Stimulated activated CD4-positive, alpha-beta T cell treated with anti-CD3 and anti-CD28 coated beads, Interleukin-4, amount 100 ng/mL, for 48 hours (primary cell): Measurements from ENCODE around the gene C16orf86.

Source experiments
- DNase-seq, 2 donors: peaks; one replicate each; pipeline ENCODE4 v3.0.0-alpha.2; 2020; ENCODE audit warnings: low read depth in 2 of 2

Gene C16orf86, protein sequence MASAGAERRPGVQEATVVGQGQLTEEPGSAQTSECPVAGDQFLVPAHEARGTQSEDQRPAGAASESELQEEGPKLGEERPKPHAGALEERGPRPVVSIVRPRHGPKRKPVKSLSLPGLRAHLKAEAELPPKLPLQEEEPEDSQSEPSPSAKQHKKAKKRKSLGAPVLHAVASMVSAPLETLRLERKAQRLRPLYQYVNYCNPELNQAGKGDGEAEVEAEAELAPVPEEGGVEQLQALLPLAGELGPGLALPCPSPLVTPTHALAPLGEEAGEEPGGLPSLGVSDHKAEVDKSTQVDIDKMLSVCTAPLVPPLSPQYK

GRCh38 chr16:67666559-67667452 lies at the start of gene C16orf86, which contains the start of gene ENKD1:
Gene C16orf86 (plus strand): TSS chr16:67666814. CDS start chr16:67666971, 157 bp downstream.
Gene ENKD1 (minus strand): TSS chr16:67666750. CDS start chr16:67666442, 308 bp downstream.
- peak; percentile 69 to 76 for DNase-seq

DNA sequence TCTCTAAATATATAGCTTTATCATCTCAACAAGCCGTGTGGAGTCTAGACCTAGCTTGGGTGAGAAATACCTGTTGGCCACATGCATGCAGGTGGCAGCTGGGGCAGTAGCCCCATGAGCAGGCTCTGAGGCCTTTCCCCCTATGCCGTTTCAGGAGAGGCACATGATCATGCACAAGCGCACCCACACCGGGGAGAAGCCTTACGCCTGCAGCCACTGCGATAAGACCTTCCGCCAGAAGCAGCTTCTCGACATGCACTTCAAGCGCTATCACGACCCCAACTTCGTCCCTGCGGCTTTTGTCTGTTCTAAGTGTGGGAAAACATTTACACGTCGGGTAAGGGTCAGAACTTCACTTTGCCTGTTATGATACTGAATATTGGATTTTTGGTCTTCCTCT lies 38.4 kb upstream of the C16orf86 start:
- DNase-seq: no peak

GRCh38 chr16:67632415-67633172 lies 34.0 kb upstream of the C16orf86 start:
- DNase-seq: no peak

GRCh38 chr16:67636713-67637112 lies 29.9 kb upstream of the C16orf86 start:
- no peak for DNase-seq

DNA sequence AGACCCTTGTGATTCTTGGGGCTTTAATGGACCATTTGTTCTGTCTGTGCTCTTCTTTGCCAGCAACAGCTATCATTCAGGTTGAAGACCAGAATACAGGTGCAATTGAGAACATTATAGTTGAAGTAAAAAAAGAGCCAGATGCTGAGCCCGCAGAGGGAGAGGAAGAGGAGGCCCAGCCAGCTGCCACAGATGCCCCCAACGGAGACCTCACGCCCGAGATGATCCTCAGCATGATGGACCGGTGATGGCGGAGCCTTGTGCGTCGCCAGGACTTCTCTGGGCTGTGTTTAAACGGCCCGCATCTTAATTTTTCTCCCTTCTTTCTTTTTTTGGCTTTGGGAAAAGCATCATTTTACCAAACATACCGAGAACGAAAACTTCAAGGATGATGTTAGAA lies 29.0 kb upstream of the C16orf86 start:
- no peak for DNase-seq

DNA sequence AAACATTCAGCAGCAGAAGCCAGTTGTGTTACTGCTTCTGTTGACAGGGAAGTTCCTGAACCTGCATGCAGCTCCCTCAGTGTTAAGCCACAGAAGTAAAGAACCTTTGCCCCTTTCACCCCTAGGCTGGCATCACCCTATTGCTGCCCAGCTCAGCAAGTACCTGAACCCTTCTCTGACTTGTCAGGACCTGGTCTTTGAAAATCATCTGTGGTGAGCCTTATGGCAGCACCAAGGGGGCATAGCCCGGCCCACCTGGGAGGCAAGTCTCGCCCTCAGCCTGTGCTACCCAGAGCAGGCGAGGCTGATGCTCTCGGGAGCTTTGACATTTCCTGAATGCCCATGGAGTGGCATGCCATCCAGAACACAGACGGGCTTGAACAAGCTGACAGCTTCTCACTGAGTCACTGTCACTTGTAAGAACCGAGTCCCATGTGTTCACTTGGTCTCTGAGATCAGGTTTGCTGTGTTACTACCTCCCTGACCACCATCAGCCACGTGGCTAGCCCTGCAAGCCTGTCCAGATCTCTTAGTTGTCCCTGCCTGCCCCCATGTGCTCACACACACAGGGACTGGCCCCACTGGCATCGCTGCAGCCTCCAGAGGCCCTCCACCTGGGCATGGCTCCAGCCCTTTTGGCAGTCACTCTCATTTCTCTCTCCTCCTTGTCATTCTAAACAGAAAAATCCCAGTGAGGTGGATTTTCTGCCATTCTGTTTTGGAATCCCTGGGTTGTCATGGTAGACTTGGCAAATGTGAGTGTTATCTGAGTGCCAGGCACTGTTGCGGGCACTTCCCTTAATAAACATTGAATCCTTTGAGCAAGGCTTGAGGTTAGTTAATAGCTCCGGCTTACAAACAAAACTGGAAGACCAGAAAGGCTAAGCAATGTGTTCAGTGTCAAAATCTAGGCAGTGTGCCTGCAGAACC lies 24.6 kb upstream of the C16orf86 start:
- no peak for DNase-seq

DNA sequence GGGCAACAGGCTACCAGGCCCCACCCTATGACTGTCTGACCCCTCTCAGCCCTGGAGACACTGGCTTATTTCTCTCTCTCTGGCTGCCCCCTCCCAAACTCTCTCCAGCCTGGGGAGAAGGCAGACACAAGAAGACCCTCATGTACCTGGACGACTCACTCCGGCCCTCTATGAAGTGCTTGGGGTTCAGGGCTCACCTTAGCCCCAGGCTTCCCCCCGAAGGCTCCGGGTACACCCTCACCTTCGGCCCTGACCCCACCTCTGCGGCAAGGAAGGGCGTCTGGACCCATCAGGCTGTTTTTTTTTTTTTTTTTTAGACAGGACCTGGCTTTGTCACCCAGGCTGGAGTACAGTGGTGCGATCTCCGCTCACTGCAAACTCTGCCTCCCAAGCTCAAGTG lies 22.6 kb upstream of the C16orf86 start:
- no peak for DNase-seq

GRCh38 chr16:67645397-67646121 lies 21.1 kb upstream of the C16orf86 start:
- no peak for DNase-seq

DNA sequence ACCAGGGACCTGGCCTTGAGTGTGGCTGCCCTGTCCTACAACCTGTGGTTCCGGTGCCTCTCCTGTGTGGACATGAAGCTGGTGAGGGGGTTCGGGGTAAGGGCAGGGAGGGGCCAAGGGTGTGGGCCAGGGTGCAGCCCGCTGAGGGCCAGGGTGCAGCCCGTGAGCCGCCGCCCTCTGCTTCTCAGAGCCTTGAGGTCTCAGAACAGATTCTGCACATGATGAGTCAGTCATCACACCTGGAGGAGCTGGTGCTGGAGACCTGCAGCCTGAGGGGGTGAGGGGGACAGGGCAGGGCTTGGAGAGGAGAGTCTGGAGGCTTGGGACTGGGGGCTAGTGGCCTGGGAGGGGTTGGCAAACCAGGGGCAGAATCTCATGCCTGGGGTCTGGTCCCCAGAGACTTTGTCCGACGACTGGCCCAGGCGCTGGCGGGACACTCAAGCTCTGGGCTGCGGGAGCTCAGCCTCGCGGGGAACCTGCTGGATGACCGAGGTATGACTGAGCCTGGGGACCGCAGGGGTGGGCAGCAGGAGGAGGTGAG lies 19.4 kb upstream of the C16orf86 start:
- no peak for DNase-seq

DNA sequence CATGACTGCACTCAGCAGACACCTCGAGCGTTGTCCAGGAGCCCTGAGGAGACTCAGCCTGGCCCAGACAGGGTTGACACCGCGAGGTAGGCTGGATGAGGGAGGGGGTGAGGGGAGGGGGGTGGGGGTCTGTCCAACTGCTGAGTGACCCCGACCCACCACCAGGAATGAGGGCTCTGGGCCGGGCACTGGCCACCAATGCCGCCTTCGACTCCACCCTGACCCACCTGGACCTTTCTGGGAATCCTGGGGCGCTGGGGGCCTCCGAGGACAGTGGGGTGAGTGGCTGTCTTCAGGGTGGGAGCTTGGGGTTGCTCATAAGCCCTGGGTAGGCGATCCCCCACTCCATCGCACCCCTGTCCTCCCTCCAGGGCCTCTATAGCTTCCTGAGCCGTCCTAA lies 18.9 kb upstream of the C16orf86 start:
- no peak for DNase-seq

DNA sequence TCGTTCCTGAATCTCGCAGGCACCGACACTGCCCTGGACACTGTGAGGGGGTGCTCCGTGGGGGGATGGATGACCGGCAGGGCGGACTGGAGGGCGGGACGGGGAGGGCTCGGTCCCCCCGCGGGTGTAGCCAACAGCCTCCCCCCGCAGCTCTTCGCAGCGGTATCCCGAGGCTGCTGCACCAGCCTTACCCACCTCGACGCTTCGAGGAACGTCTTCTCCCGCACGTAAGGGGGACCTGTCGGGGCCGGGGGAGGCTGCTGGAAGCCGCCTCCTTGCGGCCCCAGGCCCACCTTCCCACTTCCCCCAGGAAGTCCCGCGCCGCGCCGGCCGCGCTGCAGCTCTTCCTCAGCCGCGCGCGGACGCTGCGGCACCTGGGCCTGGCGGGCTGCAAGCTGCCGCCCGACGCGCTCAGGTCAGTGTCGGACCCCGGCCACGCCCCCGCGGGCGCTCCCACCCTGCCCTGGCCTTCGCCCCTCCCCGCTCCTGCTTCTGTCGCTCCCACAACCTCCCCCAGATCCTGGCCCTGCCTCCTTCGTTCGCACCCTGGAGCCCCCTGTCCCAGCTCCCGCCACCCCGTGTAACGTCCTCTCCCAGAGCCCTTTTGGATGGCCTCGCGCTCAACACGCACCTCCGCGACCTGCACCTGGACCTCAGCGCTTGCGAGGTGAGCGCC lies 18.4 kb upstream of the C16orf86 start:
- no peak for DNase-seq

DNA sequence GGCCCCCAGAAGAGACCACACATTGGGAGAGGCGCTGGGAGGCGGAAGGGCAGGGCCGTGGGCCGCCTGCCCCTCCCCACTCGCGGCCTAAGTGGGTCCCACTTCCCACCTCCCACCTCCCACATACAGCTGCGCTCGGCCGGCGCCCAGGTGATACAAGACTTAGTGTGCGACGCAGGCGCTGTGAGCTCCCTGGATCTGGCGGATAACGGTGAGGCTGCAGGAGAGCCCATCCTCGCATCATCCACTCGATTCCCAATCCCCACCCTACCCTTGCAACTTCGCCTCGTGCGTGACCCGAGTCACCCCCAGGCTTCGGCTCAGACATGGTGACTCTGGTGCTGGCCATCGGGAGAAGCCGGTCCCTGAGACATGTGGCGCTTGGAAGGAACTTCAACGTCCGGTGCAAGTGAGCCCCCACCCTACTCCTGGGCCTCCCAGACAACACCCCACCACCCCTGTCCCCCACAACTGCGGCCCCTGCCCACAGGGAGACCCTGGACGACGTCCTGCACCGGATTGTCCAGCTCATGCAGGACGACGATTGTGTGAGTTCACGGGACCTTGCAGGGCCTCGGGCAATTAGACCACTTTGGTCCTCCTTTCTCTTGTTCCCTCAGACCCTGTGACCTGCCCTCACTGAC lies 17.7 kb upstream of the C16orf86 start:
- no peak for DNase-seq

DNA sequence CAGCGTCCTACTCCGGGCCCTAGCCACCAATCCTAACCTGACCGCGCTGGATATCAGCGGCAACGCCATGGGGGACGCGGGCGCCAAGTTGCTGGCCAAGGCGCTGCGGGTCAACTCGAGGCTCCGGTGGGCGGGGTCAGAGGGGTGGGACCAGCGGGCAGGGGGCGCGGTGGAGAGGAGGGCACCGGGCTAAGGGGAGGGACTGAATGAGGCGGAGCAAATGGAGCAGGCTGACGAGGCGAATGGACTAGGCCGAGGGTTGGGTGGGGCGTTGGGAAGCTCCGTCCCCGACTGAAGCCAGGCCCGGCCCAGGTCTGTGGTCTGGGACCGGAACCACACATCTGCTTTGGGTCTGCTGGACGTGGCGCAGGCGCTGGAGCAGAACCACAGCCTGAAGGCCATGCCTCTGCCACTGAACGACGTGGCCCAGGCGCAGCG lies 17.1 kb upstream of the C16orf86 start:
- DNase-seq: no peak

DNA sequence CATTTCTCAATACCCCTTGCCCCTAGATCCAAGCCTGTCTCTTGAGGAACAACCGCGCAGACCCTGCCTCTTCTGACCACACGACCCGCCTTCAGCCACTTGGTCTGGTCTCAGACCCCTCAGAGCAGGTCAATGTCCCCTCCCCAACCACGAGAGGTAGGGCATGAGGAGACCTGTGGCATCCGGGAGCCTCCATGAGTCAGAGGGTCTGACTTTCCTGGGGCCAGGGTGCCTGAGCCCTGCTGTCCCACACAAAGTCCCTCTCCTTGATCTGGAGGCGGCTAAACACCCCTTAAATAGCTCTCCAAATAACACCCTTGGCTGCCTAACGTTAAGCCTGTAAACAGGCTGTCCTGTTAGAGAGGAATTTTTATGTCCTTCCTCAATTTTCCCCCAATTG lies 16.6 kb upstream of the C16orf86 start:
- DNase-seq: no peak

DNA sequence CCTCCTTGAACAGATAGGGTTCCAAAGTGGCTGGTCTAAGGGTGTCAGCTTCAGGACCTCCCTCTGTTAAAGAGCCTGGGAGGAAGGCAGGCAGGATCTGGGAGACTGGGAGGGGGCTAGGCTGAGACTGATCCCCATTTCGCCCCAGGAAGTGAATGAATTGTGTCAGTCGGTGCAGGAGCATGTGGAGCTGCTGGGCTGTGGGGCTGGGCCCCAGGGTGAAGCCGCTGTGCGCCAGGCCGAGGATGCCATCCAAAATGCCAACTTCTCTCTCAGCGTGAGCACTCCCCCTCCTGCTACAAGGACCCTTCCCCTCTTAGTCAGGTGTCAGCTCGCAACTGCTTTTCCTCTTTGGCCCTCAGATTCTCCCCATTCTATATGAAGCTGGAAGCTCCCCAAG lies 15.6 kb upstream of the C16orf86 start:
- DNase-seq: no peak

DNA sequence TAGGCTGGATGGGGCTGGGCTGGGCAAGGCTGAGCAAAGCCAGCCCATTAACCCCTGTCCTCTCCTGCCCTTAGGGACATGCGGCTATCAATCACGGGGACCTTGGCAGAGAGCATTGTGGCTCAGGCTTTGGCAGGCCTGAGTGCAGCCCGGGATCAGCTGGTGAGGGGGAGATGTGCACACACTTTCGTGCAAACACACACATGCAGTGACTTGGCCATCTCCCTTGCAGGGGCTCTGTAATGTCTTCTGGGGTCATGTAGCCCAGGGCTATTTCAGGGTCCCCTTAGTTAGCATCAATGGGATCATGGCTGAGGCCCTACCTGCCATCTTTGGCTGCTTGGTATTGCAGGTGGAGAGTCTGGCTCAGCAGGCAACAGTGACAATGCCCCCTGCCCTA lies 14.8 kb upstream of the C16orf86 start:
- no peak for DNase-seq

DNA sequence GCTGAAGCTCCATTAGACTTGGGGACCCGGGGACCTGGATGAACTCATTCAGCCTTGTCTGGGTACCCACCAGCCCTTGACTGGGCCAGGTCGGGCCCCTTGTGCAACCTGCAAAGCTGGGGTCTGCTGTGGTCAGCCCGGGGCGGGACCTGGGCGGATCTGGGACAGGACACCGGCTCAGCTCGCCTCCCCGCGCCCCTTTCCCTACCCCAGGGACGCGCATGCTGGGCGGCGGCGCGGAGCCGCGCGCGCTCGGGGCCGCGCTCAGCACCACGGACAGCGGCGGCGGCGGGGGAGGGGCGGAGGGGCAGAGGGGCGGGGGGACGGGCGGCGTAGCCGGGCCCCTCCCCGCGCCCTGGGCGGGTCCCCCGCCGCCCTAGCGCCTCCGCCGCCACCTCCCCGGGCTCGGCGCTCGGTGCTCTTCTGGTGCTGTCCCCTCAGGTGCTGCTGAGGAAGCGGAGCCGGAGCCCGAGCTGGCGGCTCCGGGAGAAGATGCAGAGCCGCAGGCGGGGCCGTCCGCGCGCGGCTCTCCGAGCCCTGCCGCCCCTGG lies 14.0 kb upstream of the C16orf86 start:
- no peak for DNase-seq

DNA sequence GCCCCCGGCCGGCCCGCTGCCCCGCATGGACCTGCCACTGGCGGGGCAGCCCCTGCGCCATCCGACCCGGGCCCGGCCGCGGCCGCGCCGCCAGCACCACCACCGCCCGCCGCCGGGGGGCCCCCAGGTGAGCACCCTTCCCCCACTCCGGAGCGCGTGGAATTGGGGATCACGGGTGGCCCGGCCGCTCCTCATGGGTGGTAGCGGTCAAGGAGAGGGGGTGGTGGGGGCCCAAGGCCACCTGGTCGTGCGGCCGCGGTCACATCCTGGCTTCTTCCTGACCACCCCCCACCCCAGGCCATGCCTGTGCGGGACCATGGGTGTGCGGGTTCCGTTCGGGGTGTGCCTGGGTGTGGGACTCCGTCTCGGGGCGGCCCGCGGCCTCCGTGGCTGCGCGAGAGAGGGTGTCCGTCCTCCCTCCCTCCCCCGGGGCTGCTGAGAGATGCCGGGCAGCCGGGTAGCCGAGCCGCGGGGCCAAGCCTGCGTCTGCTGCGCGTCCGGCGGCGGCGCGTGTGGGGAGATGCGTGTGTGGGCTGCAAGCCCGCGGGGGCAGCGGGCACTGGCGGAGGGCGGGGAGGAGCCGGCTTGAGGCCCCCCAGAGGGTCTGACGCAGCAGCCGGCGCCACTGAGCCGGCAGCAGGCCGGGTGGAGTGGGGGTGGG lies 13.4 kb upstream of the C16orf86 start:
- no peak for DNase-seq
